HAP-1 (cell line): Measurements from ENCODE around the gene MPPED1.

Experiments used
- DNase-seq, 2 experiments: peaks; one replicate each; pipeline ENCODE4 v3.0.0-alpha.2; 2016 to 2020; ENCODE audit warnings: low spot score in 2 of 2
- H3K27me3 ChIP-seq: fragments of 250-450 bp; sonication (Bioruptor Pico); 2 replicates; pipeline ENCODE4 v1.5.1; 2020; ENCODE audit warnings: low read depth, mild to moderate bottlenecking, moderate library complexity
- H3K36me3 ChIP-seq: fragments of 250-450 bp; sonication (Bioruptor Pico); replicated peaks from 2 replicates; pipeline ENCODE4 v1.5.1; 2020; ENCODE audit warnings: mild to moderate bottlenecking
- H3K4me1 ChIP-seq: fragments of 250-450 bp; sonication (Bioruptor Pico); 2 replicates; pipeline ENCODE4 v1.5.1; 2020; ENCODE audit warnings: mild to moderate bottlenecking
- H3K4me3 ChIP-seq: fragments of 250-450 bp; sonication (Bioruptor Pico); 2 replicates; pipeline ENCODE4 v1.5.1; 2020; ENCODE audit warnings: mild to moderate bottlenecking, moderate library complexity
- H3K9me3 ChIP-seq: fragments of 250-450 bp; sonication (Bioruptor Pico); 2 replicates; pipeline ENCODE4 v1.5.1; 2020; ENCODE audit warnings: mild to moderate bottlenecking, moderate library complexity
- in situ Hi-C: fragments of 300-500 bp; cut with MboI; formaldehyde crosslinking; loops from 3 replicates; pipeline ENCODE4 v1.14.3; 2020; ENCODE audit warnings: low sequenced_read_pairs, inconsistent platforms, mixed read lengths

MPPED1 gene

DNA sequence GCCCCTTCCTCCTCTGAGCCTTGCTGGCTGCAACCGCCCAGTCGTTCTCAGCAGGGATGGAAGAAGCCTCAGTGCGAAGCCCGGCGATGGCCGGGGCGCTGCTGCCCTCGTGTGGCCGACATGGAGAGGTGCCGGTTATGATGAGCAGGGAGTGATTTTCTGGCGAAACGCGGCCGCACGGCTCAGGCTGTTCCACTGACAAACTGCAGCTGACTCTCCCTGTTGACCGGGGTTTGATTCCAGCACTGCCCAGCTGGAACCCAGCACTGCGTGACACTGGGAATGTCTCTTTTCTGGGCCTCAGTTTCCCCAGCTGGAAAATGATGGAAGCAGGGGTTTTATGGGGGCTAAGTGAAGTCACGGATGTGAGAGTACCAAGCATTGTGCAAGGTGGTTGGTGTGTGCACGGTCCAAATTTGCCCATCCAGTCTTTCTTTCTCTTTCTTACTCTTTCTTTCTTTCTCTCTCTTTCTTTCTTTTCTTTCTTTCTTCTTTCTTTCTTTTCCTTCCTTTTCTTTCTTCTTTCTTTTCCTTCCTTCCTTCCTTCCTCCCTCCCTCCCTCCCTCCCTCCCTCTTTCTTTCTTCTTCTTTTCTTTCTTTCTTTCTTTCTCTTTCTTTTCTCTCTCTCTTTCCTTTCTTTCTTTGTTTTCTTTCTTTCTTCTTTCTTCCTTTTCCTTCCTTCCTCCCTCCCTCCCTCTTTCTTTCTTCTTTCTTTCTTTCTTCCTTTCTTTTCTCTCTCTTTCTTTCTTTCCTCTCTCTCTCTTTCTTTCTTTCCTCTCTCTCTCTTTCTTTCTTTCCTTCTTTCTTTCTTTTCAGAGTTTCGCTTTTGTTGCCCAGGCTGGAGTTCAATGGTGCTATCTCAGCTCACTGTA is 25.8 kb upstream of the MPPED1 start:
- Histone ChIP-seq H3K27me3 (peaks cover 31% of the 10 kb centered on the region), H3K9me3 (no peaks in the 10 kb centered on the region), H3K4me1 (no peaks in the 10 kb centered on the region), H3K4me3 (no peak overlapping the region), H3K36me3 (no peaks in the 10 kb centered on the region)
- DNase-seq = peak; percentile 53 to 83
- in situ Hi-C loops = loop anchor here (10.0 to 25.0 kb wide), 2 partner anchors 111 to 1251 kb away; no protein-coding TSS in a partner anchor

DNA sequence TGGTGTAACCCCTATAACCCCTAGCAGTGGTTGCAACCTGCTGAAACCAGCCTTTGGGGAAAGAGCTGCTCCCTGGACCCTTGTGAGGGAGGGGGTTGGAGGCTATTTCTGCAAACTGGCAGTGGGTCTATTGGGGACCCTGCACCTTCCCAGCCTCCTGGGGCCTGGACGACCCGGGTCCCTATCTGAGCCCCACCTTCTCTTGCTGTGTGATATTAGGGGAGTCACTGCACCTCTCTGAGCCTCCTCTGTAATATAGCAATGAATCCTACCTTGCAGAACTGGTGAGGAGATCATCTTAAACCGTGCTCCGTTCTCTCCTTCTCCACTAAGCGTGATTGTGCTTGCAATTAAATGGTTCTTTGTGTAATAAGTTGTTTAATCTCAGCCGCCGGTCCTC is 24.0 kb upstream of the MPPED1 start:
- in situ Hi-C loops = loop anchor here (10.0 to 25.0 kb wide), 2 partner anchors 113 to 1249 kb away; no protein-coding TSS in a partner anchor

DNA sequence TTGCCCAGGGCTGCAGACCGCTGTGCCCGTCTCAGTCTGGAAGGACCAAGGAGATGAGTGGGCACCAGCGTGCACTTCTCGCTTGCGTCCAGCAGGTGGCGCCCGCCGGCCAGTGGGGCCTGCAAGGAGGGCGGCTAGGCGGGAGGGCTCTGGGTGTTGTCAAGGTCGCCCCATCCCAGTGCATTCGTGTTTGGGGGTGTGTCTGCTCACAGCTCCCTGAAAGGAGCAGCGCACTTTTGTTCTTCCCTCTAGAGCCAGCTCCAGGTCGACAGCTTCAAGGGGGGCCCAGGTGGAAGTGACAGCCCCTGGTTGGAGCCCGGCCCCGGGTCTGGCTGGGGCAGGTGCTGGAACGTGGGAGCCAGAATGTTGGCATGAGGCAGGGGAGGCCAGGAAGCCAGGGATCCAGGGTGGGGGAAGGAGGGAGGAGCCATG is 23.4 kb upstream of the MPPED1 start:
- DNase-seq = peak; percentile 46 to 88
- H3K4me1 ChIP-seq = no peaks in the 10 kb centered on the region
- peaks cover 15% of the 10 kb centered on the region for H3K27me3 ChIP-seq
- no peak overlapping the region for H3K4me3 ChIP-seq
- H3K9me3 ChIP-seq = no peaks in the 10 kb centered on the region
- no peaks in the 10 kb centered on the region for H3K36me3 ChIP-seq
- in situ Hi-C loops = loop anchor here (10.0 to 25.0 kb wide), 2 partner anchors 114 to 1249 kb away; no protein-coding TSS in a partner anchor

More for the DNA sequence above, 24.0 kb upstream of the MPPED1 start:
- Histone ChIP-seq H3K9me3 (no peaks in the 10 kb centered on the region), H3K4me3 (no peak overlapping the region), H3K4me1 (no peaks in the 10 kb centered on the region), H3K27me3 (peaks cover 21% of the 10 kb centered on the region), H3K36me3 (no peaks in the 10 kb centered on the region)
- DNase-seq = no peak

- Histone ChIP-seq H3K9me3 (no peaks in the 10 kb centered on the region), H3K4me1 (no peaks in the 10 kb centered on the region), H3K27me3 (peaks cover 12% of the 10 kb centered on the region), H3K4me3 (no peak overlapping the region), H3K36me3 (no peaks in the 10 kb centered on the region)
- in situ Hi-C loops = loop anchor here (10.0 to 25.0 kb wide), 2 partner anchors 115 to 1248 kb away; no protein-coding TSS in a partner anchor
- DNase-seq = no peak
These were observed 22.5 kb upstream of the MPPED1 start for GRCh38 chr22:43389227-43389836.

DNA sequence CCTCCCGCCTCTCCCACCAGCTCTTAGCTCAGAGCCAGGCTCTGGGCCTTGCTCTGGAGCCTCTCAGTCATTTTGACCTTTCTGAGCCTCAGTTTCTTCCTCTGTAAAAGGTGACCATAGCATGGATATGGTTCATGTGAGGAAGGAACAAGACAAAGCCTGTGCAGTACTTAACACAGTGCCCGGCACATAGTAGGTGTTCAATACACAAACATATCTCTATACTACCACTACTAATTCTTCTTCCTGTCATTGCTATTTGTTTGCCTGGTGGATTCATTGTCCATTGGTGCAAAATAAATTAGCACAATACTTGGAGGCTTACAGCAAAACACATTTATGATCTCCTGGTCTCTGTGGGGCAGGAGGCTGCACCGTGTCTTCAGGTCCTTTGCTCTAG is 21.6 kb upstream of the MPPED1 start:
- Histone ChIP-seq H3K36me3 (no peaks in the 10 kb centered on the region), H3K4me1 (no peaks in the 10 kb centered on the region), H3K9me3 (no peaks in the 10 kb centered on the region), H3K4me3 (no peak overlapping the region), H3K27me3 (peaks cover 15% of the 10 kb centered on the region)
- in situ Hi-C loops = loop anchor here (25.0 kb wide), 1 partner anchor 1247 kb away; no protein-coding TSS in a partner anchor
- DNase-seq = no peak

DNA sequence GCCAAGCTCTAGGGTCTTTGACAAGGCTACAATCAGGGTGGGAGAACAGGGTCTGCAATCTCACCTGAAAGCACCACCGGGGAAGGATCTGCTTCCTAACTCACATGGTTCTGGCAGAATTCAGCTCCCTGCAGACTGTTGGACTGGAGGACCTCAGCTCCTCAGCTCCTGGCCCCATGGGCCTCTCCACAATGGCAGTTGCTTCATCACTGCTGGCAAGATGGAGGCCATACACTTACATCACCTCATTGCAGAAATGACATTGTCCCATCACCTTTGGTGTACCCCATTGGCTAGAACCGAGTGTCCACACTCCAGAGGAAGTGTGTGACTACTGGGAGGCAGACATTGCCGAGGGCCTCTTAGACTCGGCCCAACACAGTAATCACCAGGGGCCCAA is 20.9 kb upstream of the MPPED1 start:
- in situ Hi-C loops = loop anchor here (25.0 kb wide), 1 partner anchor 1246 kb away; no protein-coding TSS in a partner anchor
- Histone ChIP-seq H3K27me3 (peaks cover 17% of the 10 kb centered on the region), H3K36me3 (no peaks in the 10 kb centered on the region), H3K4me1 (no peaks in the 10 kb centered on the region), H3K4me3 (no peak overlapping the region), H3K9me3 (no peaks in the 10 kb centered on the region)
- no peak for DNase-seq

GRCh38 chr22:43391306-43391705 is 20.5 kb upstream of the MPPED1 start:
- DNase-seq = no peak
- H3K27me3 ChIP-seq = peaks cover 17% of the 10 kb centered on the region
- H3K4me1 ChIP-seq = no peaks in the 10 kb centered on the region
- no peaks in the 10 kb centered on the region for H3K9me3 ChIP-seq
- H3K4me3 ChIP-seq = no peak overlapping the region
- H3K36me3 ChIP-seq = no peaks in the 10 kb centered on the region
- in situ Hi-C loops = loop anchor here (25.0 kb wide), 1 partner anchor 1246 kb away; no protein-coding TSS in a partner anchor

DNA sequence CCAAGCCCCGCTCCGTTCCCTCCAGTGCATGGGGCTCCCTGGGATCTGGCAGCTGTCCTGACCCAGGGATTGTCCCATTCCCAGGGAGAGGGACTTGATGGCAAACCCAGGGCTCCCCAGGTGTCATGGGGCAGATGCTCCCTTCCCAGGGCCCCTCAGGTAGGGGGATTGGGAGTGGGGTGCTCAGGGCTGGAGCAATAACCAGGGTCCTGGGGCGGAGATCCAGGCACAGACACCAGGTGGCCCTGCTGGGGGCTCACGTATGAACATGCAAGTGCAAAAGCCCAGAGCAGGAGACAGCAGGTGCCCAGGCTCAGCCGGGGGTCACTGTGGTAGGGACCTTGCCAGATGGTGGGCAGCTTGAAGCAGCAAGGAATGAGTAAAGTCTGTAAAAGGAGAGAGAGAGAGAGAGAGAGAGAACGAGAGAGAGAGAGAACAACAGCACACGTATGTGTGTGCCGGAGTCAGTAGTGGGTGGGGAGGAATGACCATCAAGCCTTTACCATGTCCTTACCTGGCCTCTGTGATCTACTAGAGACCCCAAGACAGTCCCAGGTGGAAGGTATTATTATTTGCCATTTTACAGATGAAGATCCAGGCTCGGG is 19.3 kb upstream of the MPPED1 start:
- DNase-seq = no peak
- Histone ChIP-seq H3K4me1 (no peaks in the 10 kb centered on the region), H3K36me3 (no peaks in the 10 kb centered on the region), H3K4me3 (no peak overlapping the region), H3K27me3 (peaks cover 19% of the 10 kb centered on the region), H3K9me3 (no peaks in the 10 kb centered on the region)
- in situ Hi-C loops = loop anchor here (25.0 kb wide), 1 partner anchor 1245 kb away; no protein-coding TSS in a partner anchor

- no peaks in the 10 kb centered on the region for H3K4me1 ChIP-seq
- no peaks in the 10 kb centered on the region for H3K36me3 ChIP-seq
- H3K4me3 ChIP-seq = no peak overlapping the region
- H3K27me3 ChIP-seq = peaks cover 19% of the 10 kb centered on the region
- in situ Hi-C loops = loop anchor here (25.0 kb wide), 1 partner anchor 1244 kb away; no protein-coding TSS in a partner anchor
- no peaks in the 10 kb centered on the region for H3K9me3 ChIP-seq
- no peak for DNase-seq
These were observed 18.5 kb upstream of the MPPED1 start for GRCh38 chr22:43393132-43393843.

DNA sequence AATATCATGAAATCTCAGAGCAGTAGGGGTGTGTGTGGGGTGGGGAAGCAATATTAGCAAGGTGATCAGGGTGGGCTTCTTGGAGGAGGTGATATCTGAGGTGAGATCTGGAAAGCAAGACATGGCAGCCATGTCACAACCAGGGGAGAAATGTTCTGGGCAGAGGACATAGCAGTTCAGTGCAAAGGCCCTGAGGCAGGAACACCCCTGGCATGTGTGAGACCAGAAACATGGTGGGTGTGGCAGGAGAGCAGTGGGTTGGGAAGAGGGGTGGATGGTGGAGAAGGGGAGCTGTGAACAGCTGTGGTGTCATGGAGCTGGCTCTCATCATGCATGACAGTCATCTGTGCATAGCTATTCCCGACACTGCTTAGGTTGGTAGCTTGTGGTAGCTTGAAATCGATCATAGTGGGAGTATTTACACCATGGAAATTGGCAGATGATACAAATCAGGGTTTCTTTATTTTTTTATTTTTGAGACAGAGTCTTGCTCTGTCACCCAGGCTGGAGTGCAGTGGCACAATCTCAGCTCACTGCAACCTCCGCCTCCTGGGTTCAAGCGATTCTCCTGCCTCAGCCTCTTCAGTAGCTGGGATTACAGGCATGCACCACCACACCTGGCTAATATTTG is 17.9 kb upstream of the MPPED1 start:
- DNase-seq = no peak
- in situ Hi-C loops = loop anchor here (25.0 kb wide), 1 partner anchor 1243 kb away; no protein-coding TSS in a partner anchor
- Histone ChIP-seq H3K27me3 (peaks cover 19% of the 10 kb centered on the region), H3K9me3 (no peaks in the 10 kb centered on the region), H3K36me3 (no peaks in the 10 kb centered on the region), H3K4me1 (no peaks in the 10 kb centered on the region), H3K4me3 (no peak overlapping the region)

- in situ Hi-C loops = loop anchor here (25.0 kb wide), 1 partner anchor 1242 kb away; no protein-coding TSS in a partner anchor
- Histone ChIP-seq H3K9me3 (no peaks in the 10 kb centered on the region), H3K27me3 (peaks cover 19% of the 10 kb centered on the region), H3K36me3 (no peaks in the 10 kb centered on the region), H3K4me1 (no peaks in the 10 kb centered on the region), H3K4me3 (no peak overlapping the region)
- DNase-seq = no peak
These were observed 16.6 kb upstream of the MPPED1 start for GRCh38 chr22:43395086-43395695.

- H3K9me3 ChIP-seq = no peaks in the 10 kb centered on the region
- H3K27me3 ChIP-seq = peaks cover 19% of the 10 kb centered on the region
- no peaks in the 10 kb centered on the region for H3K36me3 ChIP-seq
- no peaks in the 10 kb centered on the region for H3K4me1 ChIP-seq
- no peak overlapping the region for H3K4me3 ChIP-seq
- in situ Hi-C loops = loop anchor here (25.0 kb wide), 1 partner anchor 1241 kb away; no protein-coding TSS in a partner anchor
- no peak for DNase-seq
These were observed 15.4 kb upstream of the MPPED1 start for GRCh38 chr22:43396321-43396933.
